Neural progenitor cell (in vitro differentiated cells): Measurements from ENCODE around the gene ECHDC1.

Experiments
- CTCF ChIP-seq: fragments of 200-600 bp; sonication (generic); IDR thresholded peaks from 2 replicates; pipeline ENCODE4 v1.5.1; 2017; ENCODE audit warnings: antibody characterized with exemption, mild to moderate bottlenecking
- EZH2phosphoT487 ChIP-seq: fragments of 200-600 bp; sonication (generic); IDR thresholded peaks from 2 replicates; pipeline ENCODE4 v1.6.1; 2017; ENCODE audit warnings: antibody characterized with exemption

GRCh38 chr6:127290391-127291265, 52.8 kb downstream of the ECHDC1 start:
- no peak for TF ChIP-seq EZH2phosphoT487
- no peak for TF ChIP-seq CTCF
